Activated CD8-positive, alpha-beta memory T cell treated with anti-CD3 and anti-CD28 coated beads, Interleukin-2, amount 50 U/mL, for 1 hour (primary cell): Measurements from ENCODE around the gene TRMT44.
"Not testable (repeated sequence)": the region's sequence is repeated elsewhere in the genome, so short reads cannot be mapped to it uniquely, and the experiment has no call there.

Source experiments
- DNase-seq: peaks from one replicate; pipeline ENCODE4 v3.0.0-alpha.2; 2020; ENCODE audit errors: extremely low read depth

Gene TRMT44

DNA sequence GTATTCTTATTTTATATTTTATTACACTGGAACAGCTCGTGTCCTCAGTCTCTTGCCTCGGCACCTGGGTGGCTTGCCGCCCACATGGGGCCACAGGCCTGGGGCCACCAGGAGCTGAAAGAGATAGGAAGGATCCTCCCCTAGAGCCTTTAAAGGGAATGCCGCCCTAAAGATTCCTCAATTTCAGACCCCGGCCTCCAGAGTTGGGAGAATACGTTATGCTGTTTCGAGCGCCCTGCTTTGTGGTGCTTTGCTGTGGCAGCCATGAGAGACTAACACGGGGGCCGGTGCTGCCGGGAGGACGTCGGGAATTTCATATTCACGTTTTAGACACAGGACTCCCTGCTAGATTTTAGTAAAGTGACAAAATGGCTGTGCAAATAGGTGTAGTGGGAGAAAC is 33.3 kb upstream of the TRMT44 start:
- DNase-seq: no peak

GRCh38 chr4:8407756-8408155 is 32.8 kb upstream of the TRMT44 start:
- DNase-seq: no peak

DNA sequence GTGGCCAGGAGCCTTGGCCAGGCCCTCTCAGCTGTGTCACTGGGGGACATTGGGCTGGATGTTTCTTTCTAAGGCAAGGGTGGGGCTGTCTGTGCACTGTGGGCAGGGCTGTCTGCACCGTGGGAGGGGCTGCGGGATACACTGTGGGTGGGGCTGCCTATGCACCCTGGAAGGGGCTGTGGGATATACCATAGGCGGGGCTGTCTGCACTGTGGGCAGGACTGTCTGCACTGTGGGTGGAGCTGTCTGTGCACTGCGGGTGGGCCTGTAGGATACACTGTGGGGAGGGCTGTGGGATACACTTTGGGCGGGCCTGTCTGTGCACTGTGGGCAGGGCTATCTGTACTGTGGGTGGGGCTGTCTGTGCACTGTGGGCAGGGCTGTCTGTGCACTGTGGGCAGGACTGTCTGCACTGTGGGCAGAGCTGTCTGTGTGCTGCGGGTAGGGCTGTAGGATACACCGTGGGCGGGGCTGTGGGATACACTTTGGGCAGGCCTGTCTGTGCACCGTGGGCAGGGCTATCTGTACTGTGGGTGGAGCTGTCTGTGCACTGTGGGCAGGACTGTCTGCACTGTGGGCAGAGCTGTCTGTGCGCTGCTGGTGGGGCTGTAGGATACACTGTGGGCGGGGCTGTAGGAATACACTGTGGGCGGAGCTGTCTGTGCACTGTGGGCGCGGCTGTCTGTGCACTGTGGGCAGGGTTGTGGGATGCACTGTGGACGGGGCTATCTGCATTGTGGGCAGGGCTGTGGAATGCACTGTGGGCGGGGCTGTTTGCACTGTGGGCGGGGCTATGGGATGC is 31.1 kb upstream of the TRMT44 start:
- DNase-seq: peak; percentile 29

- no peak for DNase-seq
These were observed 30.4 kb upstream of the TRMT44 start for GRCh38 chr4:8410066-8410625.

- DNase-seq: no peak
These were observed 29.8 kb upstream of the TRMT44 start for GRCh38 chr4:8410641-8411271.

- no peak for DNase-seq
These were observed 29.0 kb upstream of the TRMT44 start for GRCh38 chr4:8411351-8412180.

GRCh38 chr4:8412288-8412687 is 28.3 kb upstream of the TRMT44 start:
- DNase-seq: no peak

GRCh38 chr4:8414377-8414776 is 26.2 kb upstream of the TRMT44 start:
- no peak for DNase-seq

DNA sequence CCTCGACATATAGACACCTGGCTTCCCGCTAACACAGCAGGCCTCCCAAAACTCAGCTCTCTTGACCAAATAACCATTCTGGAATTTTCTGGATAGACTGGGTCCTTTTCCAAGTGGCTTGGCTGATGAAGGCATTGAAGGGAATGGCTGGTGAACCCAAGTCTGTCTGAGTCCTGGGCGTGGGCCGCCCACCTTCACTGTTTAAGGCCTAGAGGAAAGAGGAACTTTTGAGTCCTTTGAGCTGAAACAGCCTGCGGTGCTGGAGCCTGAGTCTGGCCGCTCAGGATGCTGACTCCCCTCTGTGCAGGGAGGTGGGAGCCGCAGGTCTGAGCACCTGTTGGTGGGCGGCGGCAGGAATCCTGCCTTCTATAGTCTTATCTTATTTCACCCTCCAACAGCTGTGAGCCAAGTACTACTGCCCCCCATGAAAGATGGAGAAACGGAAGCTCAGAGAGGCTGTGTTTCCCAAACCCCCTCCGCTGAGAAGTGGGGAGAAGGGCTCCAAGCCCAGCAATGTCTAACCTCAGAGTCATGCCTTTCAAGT is 23.4 kb upstream of the TRMT44 start:
- no peak for DNase-seq

DNA sequence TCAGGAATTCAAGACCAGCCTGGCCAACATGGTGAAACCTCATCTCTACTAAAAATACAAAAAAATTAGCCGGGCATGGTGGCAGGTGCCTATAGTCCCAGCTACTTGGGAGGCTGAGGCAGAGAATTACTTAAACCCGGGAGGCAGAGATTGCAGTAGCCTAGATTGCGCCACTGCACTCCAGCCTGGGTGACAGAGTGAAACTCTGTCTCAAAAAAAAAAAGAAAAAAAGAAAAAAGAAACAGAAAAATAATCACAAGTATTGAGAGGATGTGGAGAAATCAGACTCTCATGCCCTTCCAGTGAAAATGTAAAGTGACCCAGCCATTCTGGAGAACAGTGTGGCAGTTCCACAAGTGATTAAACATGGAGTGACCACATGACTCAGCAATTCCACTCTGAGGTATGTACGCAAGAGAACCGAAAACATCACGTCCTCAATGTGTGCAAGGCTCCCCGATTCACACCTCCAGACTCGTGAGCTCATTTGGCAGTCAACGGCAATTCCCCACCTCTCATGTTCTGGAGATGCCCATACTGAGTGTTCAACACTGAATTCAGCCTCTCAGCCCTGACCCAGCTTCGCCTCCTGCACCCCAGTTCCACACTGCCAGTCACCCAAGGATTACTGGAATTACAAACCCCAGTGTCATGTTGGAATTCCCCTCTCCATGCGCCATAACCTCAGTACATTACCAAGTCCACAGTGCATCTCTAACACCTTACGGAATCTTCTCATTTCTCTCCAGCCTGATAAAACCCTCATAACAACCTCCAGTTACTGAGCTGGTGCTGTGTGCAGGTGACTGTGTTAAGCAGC is 21.1 kb upstream of the TRMT44 start:
- DNase-seq: no peak

DNA sequence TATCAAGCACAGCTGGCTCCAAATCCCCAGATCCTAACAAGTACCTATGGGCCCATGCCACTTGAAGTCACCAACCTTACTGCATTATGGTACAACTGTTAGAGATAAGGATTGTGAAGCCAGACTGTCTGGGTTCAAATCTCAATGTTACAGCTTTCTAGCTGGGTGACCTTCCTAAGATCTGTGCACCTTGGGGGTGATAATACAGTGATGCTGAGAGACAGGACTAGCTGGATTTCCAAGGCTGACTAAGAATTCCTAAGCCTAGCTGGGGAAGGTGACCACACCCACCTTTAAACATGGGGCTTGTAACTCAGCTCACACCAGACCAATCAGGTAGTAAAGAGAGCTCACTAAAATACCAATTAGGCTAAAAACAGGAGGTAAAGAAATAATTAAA is 20.4 kb upstream of the TRMT44 start:
- DNase-seq: not testable (repeated sequence)

DNA sequence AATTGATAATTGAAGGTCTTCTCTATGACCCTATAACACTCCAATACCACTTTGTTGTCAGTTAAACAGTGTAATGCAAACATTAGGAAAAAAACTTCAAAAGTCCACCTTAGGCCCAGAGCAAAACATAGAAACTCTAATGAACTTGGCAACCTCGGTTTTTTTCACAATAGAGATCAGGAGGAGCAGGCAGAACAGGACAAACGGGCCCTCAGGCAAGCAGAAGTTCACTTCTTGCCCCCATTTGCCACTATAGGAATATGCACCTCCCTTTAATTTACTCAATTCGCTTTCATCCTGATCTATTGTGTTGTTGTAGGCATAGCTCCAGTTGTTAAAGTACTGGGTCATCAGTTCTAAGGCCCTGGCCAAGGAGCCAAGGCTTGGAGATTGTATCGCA is 18.2 kb upstream of the TRMT44 start:
- DNase-seq: no peak

GRCh38 chr4:8422786-8423185 is 17.8 kb upstream of the TRMT44 start:
- no peak for DNase-seq

- no peak for DNase-seq
These were observed 13.3 kb upstream of the TRMT44 start for GRCh38 chr4:8427262-8427661.

- DNase-seq: no peak
These were observed 12.8 kb upstream of the TRMT44 start for GRCh38 chr4:8427761-8428287.

DNA sequence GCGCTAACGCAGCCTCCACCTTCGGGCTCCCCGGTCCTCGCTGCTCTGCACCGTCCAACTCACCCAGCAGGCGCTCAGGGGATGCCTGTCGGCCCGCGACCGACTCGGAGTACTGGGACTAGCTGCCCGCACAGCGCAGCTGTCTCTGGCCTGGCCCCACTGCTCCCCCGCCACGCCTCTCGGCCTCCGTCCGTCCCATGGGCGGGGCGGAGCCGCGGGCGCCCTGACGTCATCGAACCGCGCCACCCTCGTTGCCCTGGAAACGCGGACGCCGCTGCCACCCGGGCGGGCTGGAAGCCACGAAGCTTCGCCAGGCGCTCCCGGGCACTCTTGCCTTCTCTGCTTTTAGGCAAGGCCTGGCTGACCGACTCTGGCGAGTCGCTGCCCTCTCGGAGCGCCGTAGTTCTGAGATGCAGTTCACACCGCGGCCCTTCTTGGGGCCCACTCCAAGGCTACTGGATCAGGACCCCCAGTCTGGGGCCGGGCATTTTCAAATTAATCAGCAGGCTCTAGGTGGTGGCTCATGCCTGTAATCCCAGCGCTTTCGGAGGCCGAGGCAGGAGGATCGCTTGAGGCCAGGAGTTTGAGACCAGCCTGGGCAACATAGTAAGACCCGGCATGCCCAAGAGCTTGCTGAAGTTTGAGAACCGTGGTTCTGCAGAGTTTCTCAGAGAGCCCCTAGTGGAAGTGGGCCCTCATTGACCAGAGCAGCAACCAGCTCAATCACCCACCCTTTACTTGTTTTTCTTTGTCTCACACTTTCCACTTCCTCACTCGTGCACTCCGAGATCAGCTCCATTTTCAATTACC is 12.1 kb upstream of the TRMT44 start:
- peak; percentile 65 for DNase-seq

DNA sequence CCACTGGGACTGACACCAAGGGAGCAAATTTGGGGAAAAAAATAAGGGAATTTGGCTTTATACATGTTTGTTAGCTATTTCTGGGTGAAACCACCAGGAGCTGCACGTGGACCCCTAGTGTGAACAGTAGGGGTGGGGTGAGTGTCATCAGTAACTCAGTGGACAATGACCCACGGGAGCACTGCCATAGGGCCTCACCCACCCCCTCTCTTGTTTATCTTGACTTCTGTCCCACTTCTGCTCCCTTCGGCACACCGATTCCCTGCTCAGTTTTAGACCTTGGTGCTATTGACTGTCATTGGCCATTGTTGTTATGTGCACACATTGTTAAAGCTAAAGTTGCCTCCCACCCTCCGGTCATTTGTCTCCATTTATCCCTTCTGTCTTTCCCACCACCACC is 9.0 kb upstream of the TRMT44 start:
- DNase-seq: no peak

- no peak for DNase-seq
These were observed 7.4 kb upstream of the TRMT44 start for GRCh38 chr4:8433136-8433535.

DNA sequence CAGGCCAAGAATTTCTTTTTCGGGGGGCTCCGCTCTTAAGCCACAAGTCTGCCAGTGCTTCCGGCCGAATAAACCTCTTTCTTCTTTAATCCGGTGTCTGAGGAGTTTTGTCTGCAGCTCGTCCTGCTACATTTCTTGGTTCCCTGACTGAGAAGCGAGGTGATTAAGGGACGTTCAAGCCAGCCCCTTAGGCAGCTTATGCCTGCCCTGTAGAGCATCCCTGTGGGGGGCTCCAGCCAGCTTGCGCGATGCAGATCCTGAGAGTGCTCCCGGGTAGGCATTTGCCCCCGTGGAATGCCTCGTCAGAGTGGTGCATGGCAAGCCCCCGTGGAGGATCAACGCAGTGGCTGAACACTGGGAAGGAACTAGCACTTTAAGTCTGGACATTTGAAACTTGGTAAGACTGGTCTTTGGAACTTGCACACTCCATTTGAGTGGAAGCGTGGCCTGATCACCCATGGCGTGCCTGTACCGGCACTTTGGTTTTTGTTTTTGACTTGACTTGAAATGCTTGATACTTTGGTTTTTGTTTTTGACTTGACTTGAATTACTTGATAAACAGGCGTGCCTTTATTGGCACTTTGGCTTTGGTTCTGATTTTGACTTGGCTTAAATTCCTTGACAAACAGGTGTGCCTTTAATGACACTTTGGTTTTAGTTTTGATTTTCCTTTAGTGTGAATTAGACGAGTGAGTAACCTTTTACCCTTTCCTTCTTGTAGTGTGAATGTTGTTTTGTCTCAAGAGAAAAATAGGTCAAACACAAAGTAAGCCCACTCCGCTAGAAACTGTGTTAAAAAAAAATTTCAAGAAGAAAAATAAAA is 6.1 kb upstream of the TRMT44 start:
- DNase-seq: no peak
